ENCODE measurements around the gene TOE1. TPM values are rescaled to one million over a fixed set of nuclear protein-coding genes. Genes with fewer than 3 reads are reported as not detected.

Gene TOE1
- total RNA-seq, 1 donor from 2014 or later = 12.3 TPM

DNA sequence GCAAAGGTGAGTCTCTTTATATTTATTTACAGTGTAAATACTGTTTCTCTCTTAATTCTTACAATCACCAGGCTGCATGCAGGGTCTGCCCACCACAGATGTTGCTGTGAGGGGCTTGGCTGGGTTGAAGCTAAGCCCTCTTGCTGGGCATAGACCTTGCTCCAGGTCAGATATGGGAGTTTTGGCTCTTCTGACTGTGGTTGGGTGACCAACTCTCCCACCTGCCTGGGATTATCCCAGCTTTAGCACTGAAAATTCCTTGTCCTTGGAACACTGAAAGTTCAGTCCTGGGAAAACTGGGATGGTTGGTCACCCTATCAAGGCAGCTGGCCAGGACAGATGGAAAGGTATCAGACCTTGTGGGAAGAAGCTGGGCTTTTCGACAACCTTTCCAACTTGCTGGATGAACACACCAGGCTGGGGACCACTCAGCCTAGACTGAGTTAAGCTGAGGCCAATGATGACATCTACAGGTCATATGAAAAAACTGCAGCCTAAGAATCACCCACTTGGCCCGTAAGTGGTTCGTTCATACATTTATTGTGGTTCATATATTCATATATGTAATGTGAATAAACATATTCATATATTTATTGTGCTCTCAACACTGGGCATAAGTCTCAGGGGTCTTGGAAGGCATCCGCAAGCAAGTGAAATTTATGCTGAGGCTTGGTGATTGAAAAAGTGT lies 39.8 kb upstream of the TOE1 start:
- Mint-ChIP-seq H3K4me1 (ENCODE audit: low read depth) (peaks cover 12% of the 10 kb centered on the region), H3K4me3 (ENCODE audit: low read depth) (no peak overlapping the region), H3K27me3 (no peaks in the 10 kb centered on the region), H3K27ac (no peak overlapping the region), H3K9me3 (ENCODE audit: low read depth) (no peaks in the 10 kb centered on the region), H3K36me3 (ENCODE audit: insufficient read depth) (no peaks in the 10 kb centered on the region)
- TF ChIP-seq CTCF (IDR thresholded peaks at IDR 0.05; ENCODE audit: unreplicated experiment) = peak; percentile 85
- no peak for DNase-seq (ENCODE audit: low spot score, unreplicated experiment)

DNA sequence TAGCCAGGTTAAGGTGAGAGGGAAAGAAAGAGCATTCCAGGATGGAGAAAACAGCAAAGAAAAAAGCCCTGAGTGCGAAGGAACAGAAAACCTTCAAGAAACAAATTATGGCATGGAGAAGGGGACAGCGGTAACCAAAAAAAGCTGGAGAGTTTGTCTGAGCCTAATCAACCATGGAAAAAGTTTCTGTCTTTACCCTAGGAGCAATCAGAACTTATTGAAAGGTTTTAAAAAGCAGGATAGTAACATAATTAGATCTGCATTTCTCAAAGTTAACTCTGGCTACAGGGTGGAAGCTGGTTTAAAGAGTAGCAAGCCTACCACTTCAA lies 39.3 kb upstream of the TOE1 start:
- TF ChIP-seq CTCF (IDR thresholded peaks at IDR 0.05; ENCODE audit: unreplicated experiment) = no peak
- no peaks in the 10 kb centered on the region for H3K9me3 Mint-ChIP-seq (ENCODE audit: low read depth)
- H3K27ac Mint-ChIP-seq = no peak overlapping the region

DNA sequence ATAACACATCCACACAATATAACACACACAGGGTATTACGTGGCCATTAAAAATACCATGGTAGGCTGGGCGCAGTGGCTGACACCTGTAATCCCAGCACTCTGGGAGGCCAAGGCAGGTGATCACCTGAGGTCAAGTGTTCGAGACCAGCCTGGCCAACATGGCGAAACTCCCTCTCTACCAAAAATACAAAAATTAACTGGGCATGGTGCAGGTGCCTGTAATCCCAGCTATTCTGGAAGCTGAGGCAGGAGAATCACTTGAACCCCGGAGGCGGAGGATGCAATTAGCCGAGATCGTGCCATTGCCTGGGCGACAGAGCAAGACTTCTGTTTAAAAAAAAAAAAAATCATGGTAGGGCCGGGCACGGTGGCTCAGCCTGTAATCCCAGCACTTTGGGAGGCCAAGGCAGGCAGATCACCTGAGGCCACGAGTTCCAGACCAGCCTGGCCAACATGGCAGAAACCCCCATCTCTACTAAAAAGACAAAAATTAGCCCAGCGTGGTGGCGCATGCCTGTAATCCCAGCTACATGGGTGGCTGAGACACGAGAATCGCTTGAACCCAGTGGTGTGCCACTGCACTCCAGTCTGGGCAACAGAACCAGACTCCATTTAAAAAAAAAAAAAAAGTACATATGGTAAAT lies 37.3 kb upstream of the TOE1 start:
- no peak for DNase-seq (ENCODE audit: low spot score, unreplicated experiment)
- no peak for TF ChIP-seq CTCF (IDR thresholded peaks at IDR 0.05; ENCODE audit: unreplicated experiment)
- Mint-ChIP-seq H3K4me1 (ENCODE audit: low read depth) (peaks cover 10% of the 10 kb centered on the region), H3K27ac (peak overlapping the region; percentile 81), H3K36me3 (ENCODE audit: insufficient read depth) (no peaks in the 10 kb centered on the region), H3K27me3 (peaks cover 5% of the 10 kb centered on the region), H3K4me3 (ENCODE audit: low read depth) (peak overlapping the region; percentile 92), H3K9me3 (ENCODE audit: low read depth) (no peaks in the 10 kb centered on the region)

More for the DNA sequence above, 39.3 kb upstream of the TOE1 start:
- peak overlapping the region; percentile 9 for H3K4me3 Mint-ChIP-seq (ENCODE audit: low read depth)
- H3K27me3 Mint-ChIP-seq = no peaks in the 10 kb centered on the region
- no peaks in the 10 kb centered on the region for H3K36me3 Mint-ChIP-seq (ENCODE audit: insufficient read depth)
- DNase-seq (ENCODE audit: low spot score, unreplicated experiment) = no peak
- peaks cover 12% of the 10 kb centered on the region for H3K4me1 Mint-ChIP-seq (ENCODE audit: low read depth)

DNA sequence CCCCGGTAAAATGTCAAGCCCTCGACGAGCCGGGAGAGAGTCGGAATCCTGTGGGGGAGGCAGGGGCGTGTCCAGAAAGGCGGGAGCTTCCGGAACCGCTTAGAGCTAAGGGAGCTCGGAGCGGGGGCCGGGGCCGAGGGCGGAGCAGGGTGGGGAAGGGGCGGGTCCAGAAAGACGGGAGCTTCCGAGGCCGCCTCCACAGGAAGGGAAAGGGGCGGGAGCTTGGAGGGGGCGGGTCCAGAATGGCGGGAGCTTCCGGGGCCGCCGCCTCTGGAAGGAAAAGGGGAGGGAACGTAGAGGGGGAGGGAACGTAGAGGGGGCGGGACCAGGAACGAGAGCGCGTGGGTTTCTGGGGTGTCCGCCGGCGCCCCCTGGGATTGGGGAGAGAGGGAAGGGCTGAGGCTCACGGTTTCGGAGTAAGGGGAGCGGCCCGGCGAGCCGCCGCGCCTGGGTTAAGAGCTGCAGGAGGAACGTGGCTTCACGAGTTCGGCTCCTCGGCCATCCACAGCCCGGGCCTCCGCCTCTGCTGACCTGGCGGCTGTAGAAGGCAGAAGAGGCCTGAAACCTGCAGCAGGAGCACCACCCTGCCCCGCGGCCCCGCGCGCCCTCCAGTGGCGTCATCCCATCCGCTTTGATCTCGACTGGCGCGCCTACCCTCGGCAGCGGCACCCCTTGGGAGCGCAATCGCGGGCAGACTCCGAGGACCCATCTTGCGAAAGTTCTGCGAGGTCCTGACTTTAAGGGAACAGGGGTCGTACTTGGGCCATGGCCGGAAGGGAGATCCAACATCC lies 36.3 kb upstream of the TOE1 start:
- Mint-ChIP-seq H3K27me3 (peaks cover 5% of the 10 kb centered on the region), H3K27ac (peak overlapping the region; percentile 94), H3K36me3 (ENCODE audit: insufficient read depth) (no peaks in the 10 kb centered on the region), H3K4me3 (ENCODE audit: low read depth) (peak overlapping the region; percentile 92), H3K9me3 (ENCODE audit: low read depth) (no peaks in the 10 kb centered on the region), H3K4me1 (ENCODE audit: low read depth) (peaks cover 8% of the 10 kb centered on the region)
- peak; percentile 95 for DNase-seq (ENCODE audit: low spot score, unreplicated experiment)
- peak; percentile 69 for TF ChIP-seq CTCF (IDR thresholded peaks at IDR 0.05; ENCODE audit: unreplicated experiment)

GRCh38 chr1:45304311-45305081 lies 35.5 kb upstream of the TOE1 start:
- TF ChIP-seq CTCF (IDR thresholded peaks at IDR 0.05; ENCODE audit: unreplicated experiment) = no peak
- H3K27ac Mint-ChIP-seq = peak overlapping the region; percentile 94
- H3K36me3 Mint-ChIP-seq (ENCODE audit: insufficient read depth) = no peaks in the 10 kb centered on the region
- H3K27me3 Mint-ChIP-seq = peaks cover 5% of the 10 kb centered on the region
- no peak for DNase-seq (ENCODE audit: low spot score, unreplicated experiment)
- H3K9me3 Mint-ChIP-seq (ENCODE audit: low read depth) = no peaks in the 10 kb centered on the region
- H3K4me3 Mint-ChIP-seq (ENCODE audit: low read depth) = peak overlapping the region; percentile 92
- peaks cover 8% of the 10 kb centered on the region for H3K4me1 Mint-ChIP-seq (ENCODE audit: low read depth)
